Fibroblast of lung (primary cell): ENCODE data around the gene HUS1B.

Experiments used
- EZH2 ChIP-seq: IDR thresholded peaks from 2 replicates; pipeline ENCODE4 v1.5.1; 2012; ENCODE audit warnings: low read length, control low read depth, mild to moderate bottlenecking; ENCODE audit errors: missing control alignments
- TF ChIP-seq, protein P1 (sequence below), 2 donors: IDR thresholded peaks in 1 of 2; conservative IDR thresholded peaks in 1 of 2; 1 replicate in 1 of 2; 2 replicates in 1 of 2; pipeline ENCODE4 v1.5.1; 2011 to 2012; ENCODE audit warnings: low read length in 2 of 2, control low read depth in 1 of 2, inconsistent platforms in 1 of 2, low read depth in 1 of 2, mild to moderate bottlenecking in 1 of 2

DNA sequence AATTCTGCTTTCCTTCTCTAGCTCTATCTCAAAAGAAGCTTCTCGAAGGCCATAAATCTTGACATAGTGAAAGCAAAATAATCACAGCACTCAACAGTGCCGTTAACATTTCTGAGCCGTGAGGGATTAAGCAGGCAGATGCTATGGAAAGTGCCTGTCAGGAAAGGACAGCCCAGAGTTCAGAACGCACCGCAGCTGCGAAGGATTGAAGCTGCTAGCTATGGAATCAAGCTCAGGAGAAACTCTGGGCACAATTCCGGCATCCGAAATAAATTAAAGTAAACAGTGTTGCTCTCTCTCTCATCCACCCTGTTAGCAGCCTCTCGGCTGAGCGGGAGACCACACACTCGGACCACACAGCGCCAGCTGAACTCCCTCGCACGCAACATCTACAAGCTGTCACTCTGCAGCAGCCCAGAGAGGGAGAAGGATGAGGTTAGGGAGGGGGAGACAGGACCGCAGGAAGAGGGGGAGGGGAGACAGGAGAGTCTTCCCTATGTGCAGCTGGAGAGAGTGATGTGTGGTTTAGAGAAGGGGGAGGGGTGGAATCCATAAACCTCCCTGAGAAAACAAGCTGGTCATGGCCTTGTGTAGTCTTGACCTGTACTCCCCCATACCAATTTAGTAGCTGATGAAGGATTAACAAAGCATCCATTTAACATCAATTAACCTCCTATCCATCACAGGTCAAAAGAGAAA is 27.0 kb upstream of the HUS1B start:
- TF ChIP-seq EZH2, result no peak
- TF ChIP-seq, protein P1, sequence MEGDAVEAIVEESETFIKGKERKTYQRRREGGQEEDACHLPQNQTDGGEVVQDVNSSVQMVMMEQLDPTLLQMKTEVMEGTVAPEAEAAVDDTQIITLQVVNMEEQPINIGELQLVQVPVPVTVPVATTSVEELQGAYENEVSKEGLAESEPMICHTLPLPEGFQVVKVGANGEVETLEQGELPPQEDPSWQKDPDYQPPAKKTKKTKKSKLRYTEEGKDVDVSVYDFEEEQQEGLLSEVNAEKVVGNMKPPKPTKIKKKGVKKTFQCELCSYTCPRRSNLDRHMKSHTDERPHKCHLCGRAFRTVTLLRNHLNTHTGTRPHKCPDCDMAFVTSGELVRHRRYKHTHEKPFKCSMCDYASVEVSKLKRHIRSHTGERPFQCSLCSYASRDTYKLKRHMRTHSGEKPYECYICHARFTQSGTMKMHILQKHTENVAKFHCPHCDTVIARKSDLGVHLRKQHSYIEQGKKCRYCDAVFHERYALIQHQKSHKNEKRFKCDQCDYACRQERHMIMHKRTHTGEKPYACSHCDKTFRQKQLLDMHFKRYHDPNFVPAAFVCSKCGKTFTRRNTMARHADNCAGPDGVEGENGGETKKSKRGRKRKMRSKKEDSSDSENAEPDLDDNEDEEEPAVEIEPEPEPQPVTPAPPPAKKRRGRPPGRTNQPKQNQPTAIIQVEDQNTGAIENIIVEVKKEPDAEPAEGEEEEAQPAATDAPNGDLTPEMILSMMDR (conservative IDR thresholded peaks at IDR 0.05 in 1 of 2, IDR thresholded peaks at IDR 0.05 in 1 of 2; ENCODE audit: low read depth in 1 of 2, low read length in 2 of 2), result no peak
